GM21723 (cell line): ENCODE results near the gene VEZF1.

Experiments
- ATAC-seq: cut with Tn5 transposase; IDR thresholded peaks from one replicate; pipeline ENCODE4 v1.9.1; 2021; ENCODE audit warnings: mild to moderate bottlenecking, moderate library complexity; ENCODE audit not compliant: unreplicated experiment

VEZF1 gene, protein sequence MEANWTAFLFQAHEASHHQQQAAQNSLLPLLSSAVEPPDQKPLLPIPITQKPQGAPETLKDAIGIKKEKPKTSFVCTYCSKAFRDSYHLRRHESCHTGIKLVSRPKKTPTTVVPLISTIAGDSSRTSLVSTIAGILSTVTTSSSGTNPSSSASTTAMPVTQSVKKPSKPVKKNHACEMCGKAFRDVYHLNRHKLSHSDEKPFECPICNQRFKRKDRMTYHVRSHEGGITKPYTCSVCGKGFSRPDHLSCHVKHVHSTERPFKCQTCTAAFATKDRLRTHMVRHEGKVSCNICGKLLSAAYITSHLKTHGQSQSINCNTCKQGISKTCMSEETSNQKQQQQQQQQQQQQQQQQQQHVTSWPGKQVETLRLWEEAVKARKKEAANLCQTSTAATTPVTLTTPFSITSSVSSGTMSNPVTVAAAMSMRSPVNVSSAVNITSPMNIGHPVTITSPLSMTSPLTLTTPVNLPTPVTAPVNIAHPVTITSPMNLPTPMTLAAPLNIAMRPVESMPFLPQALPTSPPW

DNA sequence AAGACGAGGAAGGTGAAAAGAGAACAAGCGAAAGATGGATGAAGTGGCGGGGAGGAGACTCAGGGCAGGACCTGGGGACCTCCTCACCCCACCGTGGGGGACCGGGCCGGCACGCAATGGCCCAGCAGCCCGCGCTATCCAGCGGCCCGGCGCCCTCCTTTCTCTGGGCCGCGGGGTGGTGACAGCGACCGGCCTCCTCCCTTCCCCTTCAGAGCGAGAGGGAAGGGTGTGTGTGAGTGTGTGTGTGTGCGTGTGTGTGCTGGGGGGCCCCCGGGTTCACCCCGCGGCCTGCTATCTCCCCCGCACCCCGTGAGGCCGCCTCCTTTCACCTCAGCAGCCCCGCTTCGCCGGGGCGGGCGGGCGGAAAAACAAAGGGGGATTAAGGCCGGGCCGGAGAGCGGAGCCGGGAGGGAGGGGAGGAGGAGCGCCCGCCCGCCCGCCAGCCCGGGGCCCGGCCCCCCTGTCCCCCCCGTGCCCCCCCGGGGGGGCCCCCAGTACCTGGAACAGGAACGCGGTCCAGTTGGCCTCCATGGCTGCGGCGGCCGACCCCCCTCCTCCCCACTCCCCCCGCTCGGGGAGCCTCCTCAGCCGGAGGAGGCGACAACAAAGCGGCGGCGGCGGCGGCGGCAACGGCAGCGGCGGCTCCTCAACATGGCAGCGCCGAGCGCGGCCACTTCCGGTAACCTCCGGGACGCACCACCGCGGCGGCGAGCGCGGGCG is at the start of gene VEZF1:
Gene VEZF1, minus strand, starts transcription at position 674 of the 720 bp plus-strand sequence. Its CDS starts 143 bp downstream, at position 531.
- ATAC-seq, result peak; percentile 59

DNA sequence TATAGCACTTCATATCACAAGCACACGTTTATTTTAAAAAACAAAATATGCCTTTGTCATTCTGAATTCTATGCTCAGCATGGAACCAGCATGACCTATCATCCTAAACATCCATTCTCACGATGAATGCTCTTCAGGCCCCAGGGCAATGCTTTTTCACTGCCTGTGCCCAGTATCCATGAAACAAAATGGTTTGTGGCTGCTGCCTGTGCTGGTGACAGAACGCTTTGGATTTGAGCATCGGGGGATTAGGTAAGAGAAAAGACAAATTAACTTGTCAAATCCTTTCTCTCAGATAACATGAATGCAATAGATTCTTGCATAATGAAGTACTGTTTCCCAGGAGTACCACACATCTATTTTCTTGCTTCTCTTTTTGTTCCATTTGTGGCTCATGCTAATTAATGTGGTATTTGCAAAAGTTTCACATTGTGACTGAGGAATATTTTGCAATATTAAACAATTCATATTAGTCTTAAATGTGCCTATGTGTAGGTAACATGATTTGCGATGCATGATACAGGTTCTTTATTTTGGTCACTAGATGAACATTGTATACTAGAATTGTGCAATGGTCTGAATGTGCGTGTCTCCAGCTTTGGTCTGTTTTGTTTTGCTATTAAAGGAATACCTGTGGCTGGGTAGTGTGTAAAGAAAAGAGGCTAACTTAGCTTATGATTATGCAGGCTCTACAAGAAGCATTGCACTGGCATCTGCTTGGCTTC is 44.8 kb upstream of the VEZF1 start:
- ATAC-seq, result no peak

DNA sequence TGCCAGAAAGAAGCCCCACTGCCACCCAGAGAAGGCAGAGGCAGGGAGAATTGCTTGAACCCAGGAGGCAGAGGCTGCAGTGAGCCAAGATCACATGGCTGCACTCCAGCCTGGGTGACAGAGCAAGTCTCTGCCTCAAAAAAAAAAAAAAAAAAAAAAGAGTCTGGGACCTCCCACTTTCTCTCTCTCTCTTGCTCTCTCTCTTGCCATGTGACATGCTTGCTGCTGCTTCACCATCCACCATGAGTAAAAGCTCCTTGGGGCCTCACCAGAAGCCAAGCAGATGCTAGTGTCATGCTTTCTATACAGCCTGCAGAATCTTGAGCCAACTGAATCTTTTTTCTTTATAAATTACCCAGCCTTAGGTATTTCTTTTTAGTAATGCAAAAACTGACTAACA is 40.5 kb upstream of the VEZF1 start:
- no peak for ATAC-seq

DNA sequence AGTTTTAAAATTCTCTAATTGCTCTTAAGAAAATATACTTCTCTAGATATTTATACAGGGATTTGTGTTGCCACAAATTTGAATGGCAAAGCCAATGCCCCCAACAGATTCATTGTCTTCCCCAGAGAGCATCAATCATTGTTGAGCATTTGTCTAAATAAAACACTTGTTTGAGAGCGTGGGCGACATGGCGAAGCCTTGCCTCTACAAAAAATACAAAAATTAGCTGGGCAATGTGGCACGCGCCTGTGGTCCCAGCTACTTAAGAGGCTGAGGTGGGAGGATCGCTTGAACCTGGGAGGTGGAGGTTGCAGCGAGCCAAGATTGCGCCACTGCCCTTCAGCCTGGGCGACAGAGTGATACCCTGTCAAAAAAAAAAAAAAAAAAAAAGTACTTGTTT is 32.3 kb upstream of the VEZF1 start:
- no peak for ATAC-seq

DNA sequence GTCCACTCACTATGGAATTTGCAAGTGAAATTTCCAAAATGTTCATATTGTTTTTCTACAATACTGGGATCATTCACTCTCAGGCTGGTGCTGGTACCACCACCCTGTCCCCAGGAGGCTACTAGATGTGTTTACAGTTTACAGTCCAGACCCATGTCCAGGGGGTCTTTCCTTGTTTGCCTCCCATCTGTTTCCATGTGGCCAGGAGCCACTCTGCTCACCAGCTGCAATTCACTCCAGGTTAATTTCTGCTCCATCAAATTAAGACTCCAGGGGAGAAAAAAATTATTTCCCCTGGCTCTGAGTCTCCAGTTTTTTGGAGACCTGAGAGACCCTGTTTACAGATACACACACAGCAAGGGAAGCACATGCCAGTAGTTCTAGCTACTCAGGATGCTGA is 31.5 kb upstream of the VEZF1 start:
- no peak for ATAC-seq

DNA sequence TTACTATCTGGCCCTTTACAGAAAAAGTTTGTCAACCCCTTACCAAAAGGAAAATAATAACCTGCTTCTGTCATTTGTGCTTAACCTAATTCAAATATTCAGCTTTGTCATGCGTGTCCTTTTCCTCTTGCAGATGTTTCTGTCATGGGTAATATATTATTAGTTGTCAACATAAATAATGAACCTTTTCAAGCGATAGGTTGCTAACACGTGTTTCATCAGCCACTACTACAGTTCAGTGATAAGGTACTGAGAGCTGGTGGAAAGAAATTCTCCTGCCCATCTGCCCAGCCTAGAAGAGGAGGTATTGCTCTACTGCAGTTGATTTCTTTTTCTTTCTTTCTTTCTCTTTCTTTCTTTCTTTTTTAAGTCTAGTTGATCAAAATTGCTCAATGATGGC is 31.0 kb upstream of the VEZF1 start:
- no peak for ATAC-seq

DNA sequence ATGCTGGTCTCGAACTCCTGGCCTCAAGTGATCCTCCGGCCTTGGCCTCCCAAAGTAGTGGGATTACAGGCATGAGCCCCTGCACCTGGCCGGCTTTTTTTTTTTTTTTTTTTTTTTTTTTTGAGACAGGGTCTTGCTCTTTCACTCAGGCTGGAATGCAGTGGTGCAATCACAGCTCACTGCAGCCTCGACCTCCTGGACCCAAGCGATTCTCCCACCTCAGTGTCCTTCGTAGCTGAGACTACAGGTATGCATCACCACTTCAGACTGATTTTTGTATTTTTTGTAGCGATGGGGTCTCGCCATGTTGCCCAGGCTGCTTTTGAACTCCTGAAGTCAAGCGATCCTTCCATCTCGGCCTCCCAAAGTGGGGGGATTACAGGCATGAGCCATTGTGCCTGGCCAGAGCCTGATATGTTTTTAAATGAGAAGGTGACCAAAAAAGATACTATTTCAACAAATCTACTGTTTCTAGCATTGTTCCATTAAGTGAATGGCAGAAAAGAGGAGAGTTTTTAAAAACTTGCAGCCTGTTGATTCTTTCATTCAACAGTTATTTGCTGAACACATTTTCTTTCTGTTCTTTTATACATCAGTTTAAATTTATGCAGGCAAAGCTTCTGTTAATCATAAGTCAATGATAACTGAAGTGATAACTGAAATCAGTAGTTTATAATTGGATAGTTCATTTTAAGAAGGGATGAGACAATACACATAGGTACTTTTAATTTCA is 22.2 kb upstream of the VEZF1 start:
- no peak for ATAC-seq

DNA sequence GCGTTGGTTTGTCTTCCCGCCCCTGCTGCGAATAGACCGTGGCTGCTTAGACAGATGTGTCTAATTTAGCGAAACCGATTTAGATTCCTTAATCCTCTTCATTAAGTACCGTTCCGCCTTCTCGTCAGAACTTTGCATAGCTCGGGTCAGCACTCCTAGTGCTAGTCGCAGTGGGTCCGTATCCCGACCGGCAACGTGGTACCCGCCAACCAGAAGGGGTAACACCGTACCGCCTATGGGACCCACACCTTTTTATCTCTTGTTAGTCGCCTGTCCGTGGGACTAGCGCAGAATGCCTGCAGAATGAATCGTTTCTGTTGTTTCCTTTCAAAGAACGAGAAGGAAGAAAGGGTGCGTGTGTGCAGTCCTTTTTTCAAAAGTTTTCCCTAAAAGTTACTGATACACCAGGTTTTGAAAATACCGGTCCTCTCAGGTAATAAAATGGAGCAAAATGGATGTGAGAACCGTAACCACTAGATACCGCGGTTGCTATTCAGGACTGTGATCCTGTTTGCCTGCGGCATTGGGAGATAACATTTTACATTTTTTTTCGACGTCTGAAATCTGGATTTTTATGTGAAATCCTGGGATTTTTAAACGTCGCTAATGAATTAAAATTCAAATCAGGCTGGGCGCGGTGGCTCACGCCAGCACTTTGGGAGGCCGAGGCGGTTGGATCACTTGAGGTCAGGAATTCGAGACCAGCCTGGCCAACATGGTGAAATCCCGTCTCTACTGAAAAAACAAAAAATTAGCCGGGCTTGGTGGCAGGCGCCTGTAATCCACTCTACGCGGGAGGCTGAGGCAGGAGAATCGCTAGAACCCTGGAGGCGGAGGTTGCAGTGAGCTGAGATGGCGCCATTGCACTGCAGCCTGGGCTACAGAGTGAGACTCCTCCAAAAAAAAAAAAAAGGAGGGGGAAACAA is 20.0 kb upstream of the VEZF1 start:
- ATAC-seq, result peak; percentile 33

DNA sequence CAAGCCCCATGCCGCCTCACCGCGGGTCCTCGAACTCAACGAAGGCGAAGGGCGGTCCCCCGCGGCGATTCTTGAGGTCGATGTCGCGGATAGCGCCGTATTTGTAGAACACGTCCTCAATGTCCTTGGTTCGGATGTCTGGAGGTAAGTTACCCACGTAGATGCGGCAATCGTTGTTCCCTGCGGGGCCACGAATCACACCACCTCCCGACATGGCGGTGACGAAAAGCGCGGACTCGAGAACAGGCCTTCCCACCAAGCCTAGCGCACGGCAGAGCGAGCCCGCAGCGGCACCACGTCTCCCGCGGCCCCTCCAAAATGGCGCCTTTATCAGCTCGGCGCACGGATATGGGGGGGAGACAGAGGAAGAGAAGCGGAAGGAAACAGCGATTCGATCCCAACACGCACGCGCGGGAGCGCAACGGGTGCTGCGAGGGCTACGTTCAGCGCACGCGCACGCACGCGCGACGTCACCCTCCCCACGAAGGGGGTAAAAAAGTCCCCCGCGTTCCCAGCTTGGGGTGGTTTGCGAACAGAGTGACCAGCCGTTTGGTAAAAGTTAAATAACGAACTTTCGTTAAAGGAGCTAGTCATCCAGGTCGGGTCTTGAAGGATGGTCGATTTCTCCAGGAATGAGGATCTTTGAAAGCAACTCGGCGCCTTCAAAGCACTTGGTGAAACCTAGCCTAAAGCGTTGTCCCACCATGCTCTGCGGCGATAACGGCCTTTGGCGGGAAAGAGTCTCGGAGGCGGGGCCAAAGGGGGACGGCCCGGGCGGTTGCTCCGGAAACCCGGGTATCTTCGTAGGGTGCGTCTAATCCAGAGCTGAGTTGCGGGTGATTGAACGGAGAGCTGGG is 19.1 kb upstream of the VEZF1 start, which contains the start of gene SRSF1:
Gene SRSF1, minus strand, starts transcription at position 323 of the 857 bp plus-strand sequence. Its CDS starts 109 bp downstream, at position 214.
- ATAC-seq, result peak; percentile 89

DNA sequence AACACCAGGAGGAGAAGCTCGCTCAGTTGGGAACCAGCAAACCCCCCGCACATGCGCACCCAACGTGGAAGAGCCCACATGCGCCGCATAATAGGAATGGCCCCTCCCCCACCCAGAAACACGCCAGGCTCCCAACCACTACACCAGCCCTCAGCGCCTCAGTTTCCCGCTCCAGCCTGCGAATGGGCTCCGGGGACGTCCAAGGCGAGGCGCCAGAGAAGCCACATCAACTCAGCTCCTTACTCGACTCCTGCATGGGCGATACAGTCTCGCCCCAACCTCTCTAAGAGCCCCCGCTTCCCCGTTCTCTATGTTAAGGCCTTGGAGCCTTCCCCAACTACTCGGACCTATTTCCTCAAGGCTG is 18.5 kb upstream of the VEZF1 start:
- ATAC-seq, result peak; percentile 5

DNA sequence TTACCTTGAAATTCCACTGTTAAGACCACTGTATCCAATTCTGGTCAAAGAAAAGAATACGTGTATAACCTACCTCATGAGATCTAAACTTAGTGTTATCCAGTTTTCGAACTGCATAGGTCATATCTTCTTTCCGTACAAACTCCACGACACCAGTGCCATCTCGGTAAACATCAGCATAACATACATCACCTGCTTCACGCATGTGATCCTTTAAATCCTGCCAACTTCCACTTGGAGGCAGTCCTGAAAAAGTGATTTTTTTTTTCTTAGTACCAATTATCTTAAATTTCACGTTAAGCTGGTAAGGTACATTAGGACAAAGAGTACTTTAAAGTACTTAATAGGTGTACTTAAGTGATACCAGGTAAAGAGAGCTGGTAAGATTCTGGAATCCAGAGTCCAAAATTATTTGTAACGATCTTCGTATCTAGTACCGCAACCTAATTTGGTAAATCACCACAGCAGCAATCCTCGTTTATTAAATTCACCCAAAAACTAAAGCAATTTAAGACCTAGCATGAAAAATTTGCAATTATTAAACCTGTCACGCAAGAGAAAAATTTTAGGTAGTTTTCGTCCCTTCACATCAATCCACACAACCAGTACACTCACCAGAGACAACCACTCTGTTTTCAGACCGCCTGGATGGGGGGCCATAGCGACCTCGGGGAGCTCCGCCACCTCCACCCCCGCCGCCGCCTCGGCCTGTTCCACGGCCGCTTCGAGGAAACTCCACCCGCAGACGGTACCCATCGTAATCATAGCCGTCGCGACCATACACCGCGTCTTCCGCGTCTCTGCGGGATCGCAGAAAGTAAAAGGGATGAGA is 17.9 kb upstream of the VEZF1 start:
- ATAC-seq, result no peak

DNA sequence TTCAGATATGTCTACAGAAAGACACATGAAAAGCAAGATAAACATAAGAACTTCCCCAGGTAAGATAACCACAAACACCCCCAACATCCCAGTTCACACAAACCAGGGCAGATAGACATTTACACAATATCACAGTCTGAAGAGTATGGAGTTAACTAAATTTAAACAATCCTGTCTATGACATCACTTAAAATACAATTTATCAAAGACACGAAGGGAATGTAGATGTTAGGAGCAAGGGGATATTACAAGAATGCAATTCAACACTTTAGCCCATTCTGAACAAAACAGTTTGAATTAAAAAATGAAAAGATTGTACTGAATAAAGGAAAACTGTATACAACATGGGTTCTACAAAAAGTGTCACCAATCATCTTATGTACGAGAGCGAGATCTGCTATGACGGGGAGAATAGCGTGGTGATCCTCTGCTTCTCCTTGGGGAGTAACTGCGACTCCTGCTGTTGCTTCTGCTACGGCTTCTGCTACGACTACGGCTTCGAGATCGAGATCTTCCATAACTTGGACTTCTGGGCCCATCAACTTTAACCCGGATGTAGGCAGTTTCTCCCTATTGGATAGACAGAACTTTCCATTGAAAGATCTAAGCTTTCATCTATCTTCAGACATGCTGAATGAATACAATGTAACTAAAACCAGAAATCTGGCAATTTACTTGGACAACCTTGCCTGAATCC is 17.1 kb upstream of the VEZF1 start:
- ATAC-seq, result no peak

DNA sequence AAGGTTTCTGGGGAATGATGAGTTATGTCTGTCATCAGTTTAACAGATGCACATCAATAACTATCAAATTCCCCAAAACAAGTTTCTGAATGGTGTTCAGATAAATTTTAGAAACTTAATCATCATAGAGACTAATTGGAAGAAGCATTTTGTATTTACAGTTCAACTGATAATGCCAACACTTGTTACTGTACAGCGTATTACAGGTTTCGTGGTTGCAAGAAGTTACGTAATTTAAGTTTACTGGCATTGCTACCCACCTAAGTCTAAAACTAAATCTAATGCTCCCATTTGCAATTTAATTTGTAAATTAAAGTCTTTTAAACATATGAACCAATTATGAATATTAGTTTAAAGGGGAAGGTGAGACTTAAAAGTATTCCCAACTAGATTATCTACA is 16.0 kb upstream of the VEZF1 start:
- no peak for ATAC-seq

DNA sequence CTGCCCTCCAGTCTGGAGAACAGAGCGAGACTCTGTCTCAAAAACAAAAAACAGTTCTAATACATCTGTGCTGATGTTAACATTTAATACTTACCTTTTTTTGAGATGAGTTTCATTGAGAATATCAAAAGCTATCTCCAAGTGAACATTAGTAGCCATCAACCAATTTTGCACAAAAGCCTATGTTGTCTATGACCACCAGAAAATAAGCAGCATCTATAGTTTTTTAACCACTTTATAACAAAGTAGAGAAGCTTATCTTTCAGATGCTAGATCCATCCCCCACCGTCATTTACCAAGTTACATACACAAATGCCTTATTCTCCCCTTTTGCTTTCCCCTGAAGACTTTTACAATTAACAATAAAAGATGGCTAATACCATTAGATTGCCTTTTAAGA is 14.9 kb upstream of the VEZF1 start:
- no peak for ATAC-seq

DNA sequence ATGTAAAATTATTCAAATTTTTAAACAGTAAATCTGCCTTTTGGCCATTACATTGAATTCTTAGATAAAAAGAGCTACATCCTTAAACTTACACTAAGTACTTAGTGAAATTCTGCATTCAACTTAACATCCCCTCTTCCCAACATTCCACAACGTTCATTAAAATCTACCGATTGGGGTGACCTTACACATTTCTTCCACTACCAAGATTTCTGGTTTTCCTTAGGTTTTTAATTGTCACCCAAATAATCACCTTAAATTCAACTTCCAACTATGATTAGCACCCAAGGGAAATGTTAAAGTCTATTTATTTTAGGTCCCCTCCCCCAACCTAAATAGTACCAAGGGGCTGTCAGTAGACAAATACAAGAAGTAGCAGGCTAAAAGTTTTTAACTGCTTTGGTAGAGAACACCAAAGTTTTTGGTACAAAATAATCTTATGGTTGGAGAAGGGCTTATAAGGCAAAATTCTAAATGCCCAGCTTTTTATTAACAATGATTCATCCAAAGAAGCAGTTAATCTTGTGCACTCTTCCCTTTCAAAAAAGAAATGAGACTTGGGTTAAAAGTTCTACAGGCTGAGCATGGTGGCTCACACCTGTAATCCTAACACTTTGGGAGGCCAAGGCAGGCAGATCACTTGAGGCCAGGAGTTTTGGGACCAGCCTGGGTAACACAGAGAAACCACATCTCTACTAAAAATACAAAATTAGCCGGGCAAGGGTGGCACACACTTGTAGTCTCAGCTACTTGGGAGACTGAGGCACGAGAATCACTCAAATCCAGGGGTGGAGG is 14.3 kb upstream of the VEZF1 start:
- no peak for ATAC-seq

DNA sequence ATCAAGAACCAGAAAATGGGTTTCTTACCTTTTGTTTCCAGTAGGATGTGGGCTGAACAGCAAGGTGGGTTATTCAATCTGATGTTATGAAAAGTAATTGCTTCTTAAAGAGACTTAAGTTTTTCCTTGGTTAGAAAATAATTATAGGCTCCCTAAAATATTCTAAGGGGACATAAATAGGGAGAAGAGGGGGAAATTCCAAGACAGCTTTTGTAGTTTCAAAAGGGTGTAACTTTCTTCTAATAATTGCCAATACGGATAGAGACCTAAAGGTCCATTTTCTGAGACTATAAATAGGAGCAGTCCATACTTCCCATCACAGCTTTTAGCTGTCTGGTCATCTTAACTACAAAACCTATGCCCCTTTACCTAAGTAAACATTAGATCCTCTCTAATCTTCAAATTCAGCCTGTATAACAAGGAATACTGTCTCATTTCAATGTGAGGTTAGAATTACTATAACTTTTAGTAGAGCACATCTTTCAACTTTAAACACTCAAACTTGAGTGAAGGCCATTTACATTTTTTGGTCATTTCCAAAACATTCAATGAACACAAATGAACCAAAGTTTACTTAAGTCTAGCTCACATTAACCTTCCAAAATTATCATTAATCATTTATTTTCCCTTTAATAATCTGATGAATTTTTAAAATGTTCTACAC is 13.5 kb upstream of the VEZF1 start:
- no peak for ATAC-seq
